ENCODE results near the gene MAP7D2. TPM values are rescaled to one million over a fixed set of nuclear protein-coding genes. Genes with fewer than 3 reads are reported as not detected.

MAP7D2 gene
- total RNA-seq, 2 donors from 2014 or later = 0.50 to 0.60 TPM

DNA sequence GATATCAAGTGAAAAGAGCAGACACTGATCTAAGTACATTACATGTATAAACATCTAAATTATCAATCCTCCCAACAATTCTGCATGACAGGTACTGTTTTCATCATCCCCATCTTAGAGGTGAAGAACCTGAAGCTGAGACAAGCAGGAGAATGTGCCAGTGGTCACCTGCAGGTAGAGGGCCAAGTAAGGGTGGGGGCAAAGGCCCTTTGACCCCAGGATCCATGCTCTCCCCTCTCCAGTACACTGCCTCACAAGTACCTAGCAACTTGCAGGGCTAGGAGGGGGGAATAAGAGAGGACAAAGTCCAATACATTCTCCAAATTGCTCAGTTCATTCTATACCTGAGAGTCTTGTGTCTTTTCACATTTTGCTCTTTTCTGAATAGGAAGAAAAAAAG lies 8.3 kb upstream of the MAP7D2 start:
- no peak for DNase-seq
- no peak for ATAC-seq
- intact Hi-C loops (cut with DNase I) = loop anchor here in 1 of 2 donors (2.0 kb wide), 1 partner anchor 220 kb away; no protein-coding TSS in a partner anchor

DNA sequence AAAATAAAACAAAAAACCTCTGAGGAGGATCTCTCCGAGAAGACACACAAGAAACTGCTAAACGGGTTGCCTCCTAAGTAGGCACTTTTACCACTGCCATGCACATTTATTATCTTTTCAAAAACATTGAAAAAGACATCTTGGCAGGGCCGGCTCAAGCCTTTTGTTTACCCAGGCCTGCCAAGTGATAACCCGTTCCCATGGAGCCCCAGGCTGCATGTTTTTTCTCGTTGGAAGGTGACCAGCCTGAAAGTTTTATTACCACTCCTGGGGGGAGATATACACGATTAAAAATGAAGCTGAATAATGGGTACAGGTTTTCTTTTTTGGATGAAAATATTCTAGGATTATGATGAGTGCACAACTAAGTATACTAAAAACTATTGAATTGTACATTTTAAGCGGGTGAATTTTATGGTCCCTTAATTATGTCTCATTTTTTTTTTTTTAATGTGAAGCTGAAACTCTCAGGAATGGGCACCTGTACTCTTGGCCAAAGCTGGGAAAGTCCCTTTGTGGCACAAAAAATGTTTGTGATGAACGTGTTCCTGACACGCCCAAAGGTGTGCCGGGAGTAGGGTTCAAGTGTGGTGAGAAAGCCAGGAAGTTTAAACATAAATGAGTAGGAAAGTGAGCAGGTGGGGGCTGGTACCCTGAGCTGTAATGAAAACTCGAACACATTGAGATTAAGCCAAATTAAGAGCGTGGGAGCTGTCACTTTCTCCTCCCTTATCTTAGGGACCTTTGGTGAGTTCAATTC lies 1.5 kb upstream of the MAP7D2 start:
- intact Hi-C loops (cut with DNase I) = no loop called here
- ATAC-seq (peak in 1 of 2 donors; percentile 18), DNase-seq (no peak)

DNA sequence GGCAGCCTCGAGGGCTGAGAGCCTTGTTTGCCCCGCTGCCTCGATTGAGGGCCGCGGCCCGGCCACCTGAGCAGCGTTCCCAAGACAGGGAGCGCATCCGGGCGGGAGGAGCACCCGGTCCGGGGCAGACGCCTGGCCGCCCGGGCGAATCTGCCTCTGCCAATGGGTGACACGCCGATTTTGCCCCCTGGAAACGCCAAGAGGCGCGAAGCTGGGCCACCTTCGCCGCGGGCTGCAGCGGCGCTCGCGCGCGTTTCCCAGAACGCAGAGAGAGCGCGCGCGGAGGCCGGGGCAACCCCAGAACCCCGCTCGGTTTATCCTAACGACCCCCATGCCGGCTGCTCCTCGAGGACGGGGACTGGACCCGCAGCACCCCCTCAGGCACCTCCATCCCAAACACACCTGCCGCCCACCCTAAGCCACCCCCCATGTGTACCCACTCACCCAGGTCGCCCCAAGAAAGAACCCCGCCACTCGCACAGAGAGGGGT lies 575 bp downstream of the MAP7D2 start:
- ATAC-seq = no peak
- DNase-seq = no peak
- intact Hi-C loops (cut with DNase I) = no loop called here

DNA sequence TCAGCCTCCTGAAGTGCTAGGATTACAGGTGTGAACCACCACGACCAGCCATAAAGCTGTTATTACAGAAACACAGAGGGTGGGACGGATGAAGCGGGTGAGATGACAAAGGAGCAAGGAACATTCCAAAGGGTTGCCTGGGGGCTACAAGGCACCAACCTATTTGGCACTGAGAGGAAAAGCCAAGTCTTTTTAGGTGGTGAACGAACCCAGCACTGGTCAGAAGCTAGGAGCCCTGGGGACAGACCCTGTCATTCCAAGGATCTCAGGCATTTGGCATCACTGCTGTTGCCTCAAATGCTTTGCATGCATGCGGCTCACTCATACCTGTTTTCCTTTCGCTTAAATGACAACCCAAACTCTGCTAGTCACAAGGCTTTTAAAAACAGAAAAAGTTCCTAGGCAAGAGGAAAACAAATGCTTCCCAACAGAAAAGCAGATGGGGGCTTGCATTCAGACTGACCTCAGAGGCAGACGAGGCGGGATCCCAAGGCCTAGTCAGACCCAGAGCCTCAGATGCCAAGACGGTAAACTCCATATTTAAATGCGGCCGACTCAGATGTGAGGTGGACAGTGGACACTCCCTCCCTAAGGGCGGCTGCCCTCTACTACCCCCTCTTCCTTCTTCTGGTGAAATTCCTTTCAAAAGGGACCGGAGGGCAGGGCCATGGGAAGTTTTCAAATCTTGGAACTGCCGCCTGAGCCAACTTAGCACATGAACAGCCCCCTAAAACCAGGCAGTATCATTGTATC lies 4.5 kb downstream of the MAP7D2 start:
- no peak for DNase-seq
- ATAC-seq = no peak
- intact Hi-C loops (cut with DNase I) = no loop called here

DNA sequence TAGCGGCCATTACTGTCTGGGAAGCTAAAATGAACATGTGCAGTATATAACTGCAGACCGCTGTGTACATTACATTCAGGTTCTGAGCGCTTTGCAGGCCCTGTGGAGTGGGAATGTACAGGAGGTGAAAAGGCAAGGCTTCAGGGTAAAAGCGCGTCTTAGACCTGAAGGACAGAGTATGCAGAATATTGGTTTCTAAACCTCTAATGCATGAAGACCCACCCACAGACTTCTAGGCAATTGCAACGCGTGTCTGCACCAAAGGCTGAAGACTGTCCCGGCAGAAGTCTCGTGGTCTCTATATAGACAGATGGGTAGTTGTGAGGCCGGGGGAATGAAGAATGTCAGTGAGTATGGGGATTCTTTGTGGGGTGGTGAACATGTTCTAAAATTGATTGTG lies 5.4 kb downstream of the MAP7D2 start:
- DNase-seq (no peak), ATAC-seq (no peak)
- intact Hi-C loops (cut with DNase I) = no loop called here

DNA sequence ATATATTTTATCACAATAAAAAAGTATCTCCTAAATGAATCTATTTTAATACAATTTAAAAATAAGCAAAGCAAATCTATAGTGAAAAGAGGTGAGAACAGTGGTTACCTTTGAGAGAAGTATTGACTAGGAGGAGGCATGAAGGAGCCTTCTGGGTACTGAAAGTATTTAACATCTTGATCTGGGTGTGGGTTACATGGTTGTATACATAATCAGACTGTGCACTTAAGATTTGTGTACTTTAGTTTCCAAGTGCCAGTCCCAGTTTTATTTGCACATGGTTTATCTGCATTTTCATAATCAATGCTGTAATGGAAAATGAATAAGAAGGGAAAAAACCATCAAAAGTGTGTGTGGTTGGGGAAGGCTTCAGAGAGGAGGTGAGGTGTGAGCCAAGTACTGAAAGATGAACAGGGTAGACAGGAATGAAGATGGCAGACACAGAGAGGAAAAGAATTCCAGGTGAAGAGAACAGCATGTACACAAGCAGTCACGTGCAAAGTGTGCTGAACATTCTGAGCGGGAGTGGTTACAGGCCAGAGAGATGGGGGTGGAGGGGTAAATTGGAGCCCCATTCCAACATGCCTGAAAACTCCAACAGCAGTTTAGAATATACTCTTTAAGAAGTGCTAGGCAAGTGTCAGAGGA lies 14.6 kb downstream of the MAP7D2 start:
- DNase-seq (no peak), ATAC-seq (no peak)
- intact Hi-C loops (cut with DNase I) = no loop called here

DNA sequence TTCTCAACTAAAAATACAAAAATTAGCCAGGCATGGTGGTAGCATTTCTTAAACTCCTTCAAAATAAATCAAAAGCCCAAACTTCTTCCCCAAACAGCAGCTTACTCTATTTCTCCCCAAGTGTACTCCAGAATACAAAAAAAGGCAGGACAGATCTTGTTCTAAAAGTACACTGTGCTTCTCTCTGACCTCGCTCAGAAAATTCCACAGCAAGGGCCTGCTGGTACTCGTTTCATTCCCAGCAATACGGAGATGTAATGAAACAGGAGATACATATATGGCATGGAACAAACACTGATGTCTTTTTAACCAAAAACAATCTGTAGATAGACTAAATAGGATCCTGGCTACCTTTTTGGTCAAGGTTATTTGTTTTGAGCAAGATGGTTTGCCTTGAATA lies 25.2 kb downstream of the MAP7D2 start:
- ATAC-seq (no peak), DNase-seq (no peak)
- intact Hi-C loops (cut with DNase I) = no loop called here

DNA sequence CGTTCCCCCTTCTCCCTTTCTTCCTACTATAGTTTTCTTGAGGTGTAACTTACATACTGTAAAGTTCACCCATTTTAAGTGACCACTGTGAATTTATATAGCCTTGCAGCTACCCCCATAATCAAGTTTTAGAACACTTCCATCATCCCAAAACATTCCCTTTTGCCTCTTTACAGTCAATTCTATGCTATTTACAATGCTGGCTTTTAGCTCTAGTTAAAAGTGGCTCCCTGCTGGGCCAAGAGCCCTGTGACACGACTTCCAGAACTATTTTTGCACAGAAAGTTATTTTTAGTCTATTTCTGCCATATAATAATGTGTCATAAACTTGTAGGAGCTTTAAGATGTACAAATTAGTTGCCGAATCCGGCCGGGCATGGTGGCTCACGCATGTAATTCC lies 26.9 kb downstream of the MAP7D2 start:
- DNase-seq = no peak
- ATAC-seq = no peak
- intact Hi-C loops (cut with DNase I) = no loop called here

DNA sequence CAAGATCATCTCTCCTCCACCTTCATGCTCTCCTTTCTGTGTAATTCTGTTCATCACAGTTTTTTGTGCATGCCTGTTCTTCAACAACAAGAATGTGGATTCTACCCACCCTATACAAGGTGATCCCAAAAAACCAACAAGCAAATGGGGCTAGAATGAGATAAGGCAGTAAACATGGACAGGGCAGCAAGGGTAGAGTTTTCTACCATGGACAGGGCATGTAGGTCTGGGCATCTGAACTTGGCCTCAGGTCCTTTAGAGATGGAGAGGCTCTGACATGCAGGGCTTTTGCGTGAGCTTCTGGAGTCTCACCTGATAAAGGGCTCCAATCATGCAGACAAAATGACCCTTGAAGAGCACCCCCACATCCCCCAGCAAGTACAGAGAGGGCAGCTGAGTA lies 36.4 kb downstream of the MAP7D2 start:
- ATAC-seq (no peak), DNase-seq (no peak)
- intact Hi-C loops (cut with DNase I) = no loop called here

DNA sequence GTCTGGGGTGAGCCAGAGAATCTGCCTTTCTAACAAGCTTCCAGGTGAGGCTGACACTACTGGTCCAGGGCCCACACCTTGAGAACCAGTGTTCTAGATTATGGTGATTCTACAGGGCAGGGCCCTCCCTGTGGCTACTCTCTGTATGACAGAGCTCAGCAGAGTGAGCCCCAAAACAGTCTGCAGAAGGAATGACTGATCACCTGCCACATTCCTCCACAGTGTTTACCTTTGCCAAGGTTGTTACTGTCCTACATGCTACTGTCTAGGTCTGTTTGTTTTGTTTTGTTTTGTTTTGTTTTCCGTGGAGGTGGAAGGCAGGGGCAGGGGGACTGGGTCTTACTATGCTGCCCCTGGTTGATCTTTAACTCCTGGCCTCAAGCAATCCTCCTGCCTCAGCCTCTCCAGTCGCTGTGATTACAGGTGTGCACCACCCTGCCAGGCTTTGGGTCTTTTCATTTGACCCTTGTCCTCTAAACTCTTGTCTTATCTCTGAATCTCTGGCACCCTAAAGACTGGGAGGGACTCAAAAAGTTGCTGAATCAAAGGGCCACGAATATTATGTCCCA lies 45.1 kb downstream of the MAP7D2 start:
- no peak for DNase-seq
- no peak for ATAC-seq
- intact Hi-C loops (cut with DNase I) = no loop called here

DNA sequence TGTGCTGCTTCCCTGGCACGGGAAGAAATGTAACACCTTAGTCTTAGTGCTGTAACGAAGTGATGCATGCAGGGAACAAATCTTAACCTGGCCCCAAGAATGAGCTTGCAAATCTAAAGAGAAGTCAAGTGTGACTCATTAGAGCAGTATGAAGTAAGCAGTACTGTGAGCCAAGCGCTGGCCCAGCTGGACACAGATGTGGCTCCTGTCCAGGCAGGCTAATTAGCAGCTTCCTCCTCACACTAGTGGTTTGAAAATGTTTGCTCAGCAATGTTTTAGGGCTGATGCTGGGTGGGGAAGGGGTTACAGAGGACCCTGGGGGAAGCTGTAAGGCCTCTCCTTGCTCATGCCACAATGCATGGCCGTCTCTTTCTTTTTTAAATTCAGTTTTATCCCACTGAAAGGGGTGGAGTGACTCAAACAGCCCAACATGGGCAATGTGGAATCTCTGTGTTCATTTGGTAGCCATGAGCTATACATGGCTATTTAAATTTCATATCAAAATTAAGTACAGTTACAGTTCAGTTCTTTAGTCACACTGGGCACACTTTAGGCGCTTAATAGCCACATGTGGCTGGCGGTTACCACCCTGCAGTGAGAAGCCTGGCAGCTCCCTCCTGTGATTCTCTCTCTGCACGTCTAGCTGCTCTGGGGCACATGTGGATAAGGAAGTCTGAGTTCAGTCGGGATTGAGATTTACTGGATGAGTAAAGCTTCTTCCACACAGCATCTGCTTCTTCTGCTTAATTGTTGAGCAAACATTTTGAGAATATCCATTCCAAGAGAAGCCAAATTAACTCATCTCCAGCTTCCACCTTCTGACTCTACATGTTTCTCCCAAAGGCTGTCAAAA lies 48.8 kb downstream of the MAP7D2 start:
- peak; percentile 73 for DNase-seq
- peak; percentile 89 to 99 for ATAC-seq
- intact Hi-C loops (cut with DNase I) = no loop called here

DNA sequence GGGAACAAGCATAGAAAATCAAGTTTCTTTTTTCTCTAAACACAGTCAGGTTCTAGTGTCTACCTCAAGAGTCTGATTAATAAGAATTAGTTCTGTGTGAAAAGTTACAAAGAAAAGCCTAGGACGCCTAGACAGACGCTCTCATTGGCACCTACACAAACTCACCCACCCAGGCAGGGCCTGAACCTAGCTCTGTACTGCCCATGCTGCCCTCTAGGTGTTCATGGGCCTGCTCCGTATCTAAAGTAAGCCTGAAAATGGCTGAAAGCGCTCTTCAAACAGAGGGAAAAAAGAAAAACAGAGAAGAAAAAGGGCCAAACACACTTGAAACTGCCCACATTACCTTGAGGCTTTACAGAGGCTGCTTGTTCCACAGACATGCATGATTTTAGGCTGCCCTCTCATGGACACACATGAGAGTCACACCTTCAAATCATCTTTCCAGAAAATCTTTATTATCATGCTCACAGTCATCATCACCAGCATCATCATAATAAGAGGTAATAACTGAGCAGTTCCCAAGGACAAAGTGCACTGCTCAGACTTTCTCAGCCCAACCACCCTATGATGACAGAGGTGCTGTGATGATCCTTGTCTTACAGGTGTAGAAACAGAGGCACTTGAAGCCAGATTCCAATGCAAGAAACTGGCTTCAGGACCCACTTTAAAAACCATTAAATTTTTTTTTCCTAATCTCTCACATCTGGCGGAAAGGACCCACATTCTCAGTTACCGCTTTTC lies 49.6 kb downstream of the MAP7D2 start:
- DNase-seq (no peak), ATAC-seq (peak; percentile 50 to 78)
- intact Hi-C loops (cut with DNase I) = no loop called here

DNA sequence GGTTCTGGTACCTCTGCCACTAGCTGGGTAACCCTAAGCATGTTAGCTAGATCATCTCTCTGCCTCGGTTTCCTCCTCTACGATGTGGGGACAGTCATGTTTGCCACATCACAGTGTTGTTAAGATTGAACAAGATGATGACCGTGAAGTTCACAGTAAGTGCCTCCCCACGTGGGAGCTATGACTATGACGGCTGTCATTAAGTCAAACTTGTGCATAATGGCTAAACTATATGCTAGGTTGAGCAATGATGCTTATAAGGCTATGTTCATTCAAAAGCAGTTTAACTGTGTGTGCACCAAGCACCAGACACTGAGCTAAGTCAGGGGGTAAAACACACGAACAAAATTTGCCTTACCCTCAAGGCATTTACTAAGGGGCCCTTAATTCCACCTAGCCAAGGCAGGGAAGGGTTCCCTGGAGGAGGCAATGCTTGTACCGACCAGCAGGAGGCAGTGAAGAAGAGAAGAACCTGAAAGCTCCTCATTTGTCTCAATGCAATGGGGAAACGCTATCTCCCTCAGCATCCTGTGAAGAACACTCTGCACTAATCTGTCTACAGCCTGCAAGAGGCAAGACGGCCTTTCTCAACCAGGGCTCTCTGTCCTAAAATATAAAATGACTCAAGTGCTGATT lies 52.9 kb downstream of the MAP7D2 start:
- ATAC-seq = no peak
- intact Hi-C loops (cut with DNase I) = no loop called here
- DNase-seq = no peak

DNA sequence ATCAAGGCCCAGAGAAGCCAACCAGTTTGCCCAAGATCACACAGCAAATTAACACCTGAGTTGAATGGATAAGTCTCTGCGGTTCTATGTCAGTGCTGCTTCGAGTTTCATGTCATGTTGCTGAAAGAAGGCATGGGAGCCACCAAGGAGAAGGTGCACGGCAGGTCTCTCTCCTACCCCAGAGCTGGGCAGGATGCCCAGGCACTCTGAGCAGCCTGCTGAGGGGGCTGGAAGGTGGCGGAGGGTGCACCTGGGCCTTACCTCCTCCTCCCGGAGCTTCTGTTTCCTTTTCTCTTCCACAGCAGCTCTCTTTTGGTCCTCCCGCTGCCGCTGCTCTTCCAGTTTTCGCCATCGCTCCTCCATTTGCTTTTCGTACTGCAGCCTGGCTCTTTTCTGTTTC lies 53.6 kb downstream of the MAP7D2 start:
- DNase-seq (no peak), ATAC-seq (no peak)
- intact Hi-C loops (cut with DNase I) = no loop called here

DNA sequence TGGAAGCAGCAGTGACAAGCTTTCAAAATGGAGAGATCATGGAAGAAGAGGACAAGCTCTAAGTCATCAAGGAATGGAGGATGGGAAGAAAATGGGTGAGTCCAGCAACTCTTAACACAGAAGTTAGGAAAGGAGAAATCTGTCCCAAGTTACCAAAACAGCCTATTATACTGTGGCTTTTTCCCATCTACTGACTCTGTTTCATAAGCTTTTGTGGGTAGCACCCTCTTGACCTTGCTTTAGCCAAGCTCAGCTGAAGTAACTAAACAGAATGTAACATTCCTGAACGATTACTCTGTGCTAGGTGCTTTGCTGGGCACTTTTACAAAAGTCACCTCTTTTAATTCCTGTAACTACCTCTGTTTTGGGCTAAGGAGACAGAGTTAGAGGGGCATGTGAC lies 54.9 kb downstream of the MAP7D2 start:
- DNase-seq (no peak), ATAC-seq (no peak)
- intact Hi-C loops (cut with DNase I) = no loop called here

DNA sequence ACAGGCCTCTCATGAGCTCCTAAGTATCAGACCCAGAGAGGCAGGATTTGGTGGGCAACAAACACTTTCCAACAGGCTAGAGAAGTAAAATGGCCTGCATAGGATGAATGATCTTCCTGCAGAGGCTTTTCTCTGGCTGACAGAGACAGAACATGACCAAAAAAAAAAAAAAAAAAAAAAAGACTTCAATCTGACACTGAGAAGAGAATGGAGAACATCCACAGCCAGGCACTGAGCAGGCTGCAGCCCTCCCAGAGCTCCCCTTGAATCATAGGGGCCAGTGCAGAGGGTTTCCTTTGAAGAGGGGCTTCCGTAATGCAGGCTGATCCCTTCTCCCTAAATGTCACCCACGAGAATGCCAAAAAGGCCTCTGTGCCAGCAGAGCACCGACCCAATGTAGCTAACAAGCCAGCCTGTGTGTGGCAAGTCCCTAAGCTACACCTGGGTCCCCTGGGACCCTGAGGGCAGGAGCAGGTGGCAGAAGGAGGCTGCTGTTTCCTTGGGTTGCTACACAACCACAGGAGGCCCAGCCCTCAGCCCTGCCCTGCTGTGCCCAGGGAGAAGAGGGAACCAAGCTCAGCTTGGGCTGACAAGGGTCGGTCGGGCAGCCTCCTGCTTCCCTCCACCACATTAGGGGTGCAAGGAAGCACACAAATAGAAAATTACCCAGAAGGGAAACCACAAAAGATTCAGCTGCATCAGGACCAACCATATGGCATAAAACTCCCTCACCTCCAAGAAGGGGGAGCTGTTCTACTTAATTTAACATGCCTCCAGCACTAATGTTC lies 55.6 kb downstream of the MAP7D2 start:
- DNase-seq (no peak), ATAC-seq (no peak)
- intact Hi-C loops (cut with DNase I) = no loop called here

DNA sequence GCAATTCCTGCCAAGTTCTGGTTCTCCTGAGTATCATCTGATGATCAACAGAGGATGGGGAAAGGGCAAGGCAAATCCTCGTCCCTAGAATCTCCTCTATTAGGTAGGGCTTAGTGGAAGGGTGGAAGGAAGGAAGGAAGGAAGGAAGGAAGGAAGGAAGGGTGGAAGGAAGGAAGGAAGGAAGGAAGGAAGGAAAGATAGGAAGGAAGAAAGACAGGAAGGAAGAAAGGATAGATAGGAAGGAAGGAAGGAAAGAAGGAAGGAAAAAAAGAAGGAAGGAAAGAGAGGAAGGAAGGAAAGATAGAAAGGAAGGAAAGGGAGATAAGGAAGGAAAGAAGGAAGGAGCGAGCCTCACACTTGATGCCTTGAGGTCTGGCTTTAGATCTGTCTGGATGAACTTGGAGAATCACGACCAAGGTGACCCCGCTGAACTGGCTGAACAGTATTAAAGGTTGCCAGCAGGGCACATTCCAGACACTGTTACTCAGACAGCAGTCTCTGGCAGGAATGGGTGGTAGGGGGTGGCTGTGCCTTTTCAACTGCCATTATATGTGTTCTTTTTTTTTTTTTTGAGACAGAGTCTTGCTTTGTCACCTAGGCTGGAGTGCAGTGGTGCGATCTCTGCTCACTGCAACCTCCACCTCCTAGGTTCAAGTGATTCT lies 57.1 kb downstream of the MAP7D2 start:
- ATAC-seq (no peak), DNase-seq (no peak)
- intact Hi-C loops (cut with DNase I) = no loop called here

Data from left cardiac atrium (tissue), 4 donors.